Jurkat, Clone E6-1 (cell line): ENCODE data around the gene VIM. TPM values are rescaled to one million over a fixed set of nuclear protein-coding genes. Genes with fewer than 3 reads are reported as not detected.
A peak's percentile ranks its signal among the peaks of the same experiment; 100 is the strongest.

Experiments
- DNase-seq: peaks from one replicate; pipeline ENCODE4 v3.0.0-alpha.2; 2011; ENCODE audit warnings: low read depth, low spot score
- H3K4me3 ChIP-seq: 2 replicates; pipeline ENCODE4 v1.5.1; 2011; ENCODE audit warnings: mild to moderate bottlenecking, low read length, control low read depth, moderate library complexity
- polyA plus RNA-seq: library from polyadenylated mRNA; unstranded; fragments of >200 nt; gene quantifications from one replicate; pipeline ENCODE4 v1.2.1, GENCODE V29; 2012; ENCODE audit warnings: missing spikeins; ENCODE audit not compliant: insufficient read length, insufficient read depth

VIM gene
- 615 TPM for polyA plus RNA-seq

- DNase-seq = peak; percentile 88
- H3K4me3 ChIP-seq = peak within 1 kb of the TSS; percentile 84
Observed at GRCh38 chr10:17228091-17229015, at the start of gene VIM. Gene VIM (plus strand): TSS chr10:17228241. CDS start chr10:17229423, 1,182 bp downstream.

GRCh38 chr10:17179002-17179401 is 49.0 kb upstream of the VIM start:
- DNase-seq = no peak
- no peak overlapping the region for H3K4me3 ChIP-seq

GRCh38 chr10:17181110-17181509 is 46.9 kb upstream of the VIM start:
- DNase-seq = no peak
- H3K4me3 ChIP-seq = no peak overlapping the region

GRCh38 chr10:17181751-17182150 is 46.3 kb upstream of the VIM start:
- H3K4me3 ChIP-seq = no peak overlapping the region
- DNase-seq = no peak

- no peak for DNase-seq
- no peak overlapping the region for H3K4me3 ChIP-seq
Observed at GRCh38 chr10:17183110-17183509, 44.9 kb upstream of the VIM start.

GRCh38 chr10:17185873-17186272 is 42.2 kb upstream of the VIM start:
- H3K4me3 ChIP-seq = no peak overlapping the region
- DNase-seq = no peak

GRCh38 chr10:17188644-17189172 is 39.3 kb upstream of the VIM start:
- no peak for DNase-seq
- no peak overlapping the region for H3K4me3 ChIP-seq

- H3K4me3 ChIP-seq = no peak overlapping the region
- no peak for DNase-seq
Observed at GRCh38 chr10:17190602-17191001, 37.4 kb upstream of the VIM start.

GRCh38 chr10:17195083-17195482 is 33.0 kb upstream of the VIM start:
- no peak overlapping the region for H3K4me3 ChIP-seq
- DNase-seq = no peak

GRCh38 chr10:17196045-17196444 is 32.0 kb upstream of the VIM start:
- no peak overlapping the region for H3K4me3 ChIP-seq
- no peak for DNase-seq

GRCh38 chr10:17196573-17196972 is 31.5 kb upstream of the VIM start:
- DNase-seq = no peak
- H3K4me3 ChIP-seq = no peak overlapping the region

GRCh38 chr10:17199351-17199804 is 28.7 kb upstream of the VIM start:
- DNase-seq = no peak
- H3K4me3 ChIP-seq = no peak overlapping the region

- DNase-seq = no peak
- H3K4me3 ChIP-seq = peak overlapping the region; percentile 73
Observed at GRCh38 chr10:17200001-17200911, 27.8 kb upstream of the VIM start.

GRCh38 chr10:17200912-17201793 is 26.9 kb upstream of the VIM start, which contains the start of gene TRDMT1:
Gene TRDMT1 (minus strand): TSS chr10:17201672. CDS start chr10:17201634, 38 bp downstream.
- peak within 1 kb of the TSS; percentile 73 for H3K4me3 ChIP-seq
- peak; percentile 69 for DNase-seq

- DNase-seq = no peak
- H3K4me3 ChIP-seq = peak overlapping the region; percentile 73
Observed at GRCh38 chr10:17201794-17202116, 26.3 kb upstream of the VIM start.

GRCh38 chr10:17202506-17202905 is 25.5 kb upstream of the VIM start:
- no peak overlapping the region for H3K4me3 ChIP-seq
- no peak for DNase-seq

GRCh38 chr10:17202999-17203398 is 25.0 kb upstream of the VIM start:
- H3K4me3 ChIP-seq = no peak overlapping the region
- no peak for DNase-seq

- DNase-seq = no peak
- H3K4me3 ChIP-seq = no peak overlapping the region
Observed at GRCh38 chr10:17203416-17203815, 24.6 kb upstream of the VIM start.
